IMR-90 (cell line): Measurements from ENCODE around the gene ABO. TPM values are rescaled to one million over a fixed set of nuclear protein-coding genes. Genes with fewer than 3 reads are reported as not detected.

ENCODE experiments used
- ATAC-seq: fragments of 200-7000 bp; cut with Tn5 transposase; 2 replicates; pipeline ENCODE4 v1.9.1; 2020; ENCODE audit warnings: low read depth, mild to moderate bottlenecking, moderate library complexity
- BruUV-seq: library from RNA; stranded (reverse); fragments of 400-500 nt; replicated peaks from 2 replicates; lab custom pipeline; 2021; lab: Mats Ljungman, UMichigan
- CTCF ChIA-PET: fragments of 300-600 bp; formaldehyde crosslinking; extraction: SDS; loops from one replicate; lab custom pipeline; 2021; ENCODE audit warnings: antibody characterized with exemption; lab: Yijun Ruan, JAX
- POLR2A ChIA-PET: fragments of 300-600 bp; sonication (Branson Sonifier 250); formaldehyde crosslinking; loops from one replicate; lab custom pipeline; 2022; ENCODE audit warnings: antibody characterized with exemption; ENCODE audit not compliant: unreplicated experiment; lab: Charles Lee
- DNase-seq: peaks from one replicate; pipeline ENCODE4 v3.0.0; 2013
- H2AFZ ChIP-seq: replicated peaks from 2 replicates; pipeline ENCODE3; 2013; ENCODE audit warnings: low read length, mild to moderate bottlenecking; ENCODE audit not compliant: poor library complexity
- H2AK5ac ChIP-seq: 2 replicates; pipeline ENCODE4 v1.6.1; 2013; ENCODE audit warnings: low read depth, low read length, inconsistent platforms
- H2AK9ac ChIP-seq: replicated peaks from 2 replicates; pipeline ENCODE3; 2013; ENCODE audit warnings: mild to moderate bottlenecking, low read depth, low read length, moderate library complexity; ENCODE audit not compliant: poor library complexity
- H2BK120ac ChIP-seq: 2 replicates; pipeline ENCODE4 v1.6.1; 2013; ENCODE audit warnings: low read depth, low read length, inconsistent platforms
- H2BK15ac ChIP-seq: 3 replicates; pipeline ENCODE4 v1.6.1; 2013; ENCODE audit warnings: low read depth, low read length, inconsistent platforms
- H2BK20ac ChIP-seq: 2 replicates; pipeline ENCODE4 v1.6.1; 2013; ENCODE audit warnings: low read depth, mild to moderate bottlenecking, inconsistent platforms, low read length, moderate library complexity
- H2BK5ac ChIP-seq: 2 replicates; pipeline ENCODE4 v1.6.1; 2013; ENCODE audit warnings: mild to moderate bottlenecking, low read depth, low read length, inconsistent platforms; ENCODE audit not compliant: poor library complexity, severe bottlenecking
- H3K14ac ChIP-seq: replicated peaks from 2 replicates; pipeline ENCODE4 v1.6.1; 2013; ENCODE audit warnings: low read depth, low read length, inconsistent platforms
- H3K18ac ChIP-seq: 2 replicates; pipeline ENCODE4 v1.6.1; 2013; ENCODE audit warnings: low read depth, low read length, control low read depth
- H3K23ac ChIP-seq: 2 replicates; pipeline ENCODE4 v1.6.1; 2013; ENCODE audit warnings: low read depth, low read length, inconsistent platforms
- H3K27ac ChIP-seq: 2 replicates; pipeline ENCODE4 v1.5.1; 2013; ENCODE audit warnings: mild to moderate bottlenecking, control low read depth, low read length; ENCODE audit not compliant: insufficient read depth
- H3K27me3 ChIP-seq: 2 replicates; pipeline ENCODE4 v1.6.1; 2013; ENCODE audit warnings: low read length; ENCODE audit not compliant: control insufficient read depth, insufficient read depth
- H3K36me3 ChIP-seq: 2 replicates; pipeline ENCODE4 v1.6.1; 2013; ENCODE audit warnings: low read length, mixed read lengths; ENCODE audit not compliant: control insufficient read depth, insufficient read depth
- H3K4ac ChIP-seq: 2 replicates; pipeline ENCODE4 v1.6.1; 2013; ENCODE audit warnings: low read depth, low read length, inconsistent platforms
- H3K4me1 ChIP-seq: 2 replicates; pipeline ENCODE4 v1.6.1; 2013; ENCODE audit warnings: low read length, mixed read lengths; ENCODE audit not compliant: control insufficient read depth, insufficient read depth
- H3K4me2 ChIP-seq: 2 replicates; pipeline ENCODE4 v1.6.1; 2013; ENCODE audit warnings: low read depth, mild to moderate bottlenecking, control low read depth, low read length, moderate library complexity
- H3K4me3 ChIP-seq: 2 replicates; pipeline ENCODE4 v1.5.1; 2013; ENCODE audit warnings: low read depth, mild to moderate bottlenecking, control low read depth, low read length, moderate library complexity; ENCODE audit not compliant: insufficient read depth
- H3K56ac ChIP-seq: 2 replicates; pipeline ENCODE4 v1.6.1; 2013; ENCODE audit warnings: low read length, inconsistent platforms; ENCODE audit not compliant: insufficient read depth; ENCODE audit errors: extremely low read depth
- H3K79me1 ChIP-seq, 2 experiments: 2 replicates each; pipeline ENCODE4 v1.6.1; 2013; ENCODE audit warnings: low read length in 2 of 2, inconsistent platforms in 1 of 2, low read depth in 1 of 2
- H3K9ac ChIP-seq: 2 replicates; pipeline ENCODE4 v1.6.1; 2013; ENCODE audit warnings: low read depth, low read length, control low read depth
- H3K9me1 ChIP-seq: 2 replicates; pipeline ENCODE4 v1.6.1; 2013; ENCODE audit warnings: low read length, inconsistent platforms; ENCODE audit not compliant: insufficient read depth
- H3K9me3 ChIP-seq: 2 replicates; pipeline ENCODE4 v1.6.1; 2013; ENCODE audit warnings: low read length; ENCODE audit not compliant: control insufficient read depth, insufficient read depth
- H4K20me1 ChIP-seq: 2 replicates; pipeline ENCODE4 v1.6.1; 2013; ENCODE audit warnings: low read length, inconsistent platforms; ENCODE audit not compliant: insufficient read depth
- H4K5ac ChIP-seq: 2 replicates; pipeline ENCODE4 v1.6.1; 2013; ENCODE audit warnings: mild to moderate bottlenecking, low read depth, low read length, control low read depth
- H4K8ac ChIP-seq, 2 experiments: 2 replicates each; pipeline ENCODE4 v1.6.1; 2013; ENCODE audit warnings: low read depth in 2 of 2, low read length in 2 of 2, control low read depth in 1 of 2, inconsistent platforms in 1 of 2
- H4K91ac ChIP-seq: 2 replicates; pipeline ENCODE4 v1.6.1; 2013; ENCODE audit warnings: low read depth, low read length, inconsistent platforms; ENCODE audit not compliant: insufficient read depth
- FOS ChIP-seq: fragments of 150-350 bp; IDR thresholded peaks from 2 replicates; pipeline ENCODE4 v1.6.1; 2016; ENCODE audit warnings: low read depth, low read length
- MAZ ChIP-seq: IDR thresholded peaks from 2 replicates; pipeline ENCODE4 v1.6.1; 2012; ENCODE audit warnings: low read depth, mild to moderate bottlenecking, low read length, improper control_type of control experiment, moderate library complexity, borderline replicate concordance
- NFE2L2 ChIP-seq: fragments of 150-350 bp; IDR thresholded peaks from 2 replicates; pipeline ENCODE4 v1.6.1; 2016; ENCODE audit warnings: low read depth, mild to moderate bottlenecking, low read length
- POLR2A ChIP-seq: IDR thresholded peaks from 2 replicates; pipeline ENCODE4 v1.6.1; 2012; ENCODE audit warnings: mild to moderate bottlenecking, low read depth, low read length
- WGBS, 2 experiments: methylation state at CpG; one replicate each; pipeline versions ENCODE4 v1.1.5 to v1.1.7; 2013; ENCODE audit warnings: missing lambda C conversion rate in 2 of 2; ENCODE audit not compliant: insufficient read length in 1 of 2; ENCODE audit errors: extremely low coverage in 2 of 2; 5-methylcytosine and 5-hydroxymethylcytosine counted together
- dilution Hi-C: fragments of 300-500 bp; cut with HindIII; formaldehyde crosslinking; loops from one replicate; pipeline ENCODE4 v1.14.3; 2018; ENCODE audit warnings: low sequenced_read_pairs; ENCODE audit not compliant: unreplicated experiment
- in situ Hi-C: fragments of 300-500 bp; cut with MboI; formaldehyde crosslinking; loops from 3 replicates; pipeline ENCODE4 v1.14.3; 2019; ENCODE audit warnings: low sequenced_read_pairs, inconsistent platforms, mixed read lengths
- intact Hi-C: fragments of 100-400 bp; cut with micrococcal nuclease; formaldehyde crosslinking; loops from 2 replicates; pipeline ENCODE4 v1.10.0; 2022
- polyA plus RNA-seq, 3 experiments: library from polyadenylated mRNA; depleted of rRNA; stranded (reverse); fragments of >200 nt; gene quantifications; 2 replicates each; pipeline ENCODE4 v1.2.3, GENCODE V29; 2012; ENCODE audit warnings: low replicate concordance in 1 of 3
- total RNA-seq: library from RNA; depleted of rRNA; stranded (reverse); fragments of >200 nt; gene quantifications from 2 replicates; pipeline ENCODE4 v1.2.3, GENCODE V29; 2012

The ABO gene
- total and polyA plus RNA-seq, 2 of the 4 experiments (the other 2 are of a cell fraction): not detected

DNA sequence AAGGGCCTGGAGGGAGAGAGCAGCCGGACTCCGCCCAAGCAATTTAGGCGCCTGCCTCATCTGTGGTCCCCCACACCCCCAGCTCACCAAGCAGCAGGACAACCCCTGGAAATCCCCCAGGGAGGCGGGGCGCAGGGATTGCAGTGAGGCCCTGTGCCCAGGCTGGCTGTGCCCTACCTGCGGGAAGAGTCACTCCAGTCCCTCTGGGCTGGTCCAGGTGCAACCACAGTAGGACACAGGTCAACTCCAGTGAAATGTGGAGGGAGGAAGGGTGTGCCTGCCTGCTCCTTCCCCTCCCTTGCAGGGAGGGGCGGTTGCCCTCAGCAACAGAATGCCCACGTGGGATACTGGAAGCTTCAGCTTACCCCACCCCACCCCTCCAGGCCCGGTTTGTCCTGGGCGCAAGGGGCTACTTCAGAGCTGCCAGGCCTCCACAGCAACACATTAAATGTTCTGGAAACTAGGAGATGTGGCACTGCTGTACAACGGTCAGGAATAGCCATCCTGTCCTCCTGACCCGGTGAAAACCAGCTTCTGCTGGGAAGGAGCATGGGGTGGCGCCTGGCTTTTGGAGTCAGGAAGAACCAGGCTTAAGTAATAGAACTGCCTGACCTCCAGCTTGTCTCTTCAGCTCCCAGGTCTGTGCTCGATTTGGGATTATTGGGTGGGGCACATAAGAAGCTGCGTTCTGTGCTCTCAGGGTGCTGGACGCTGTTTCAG lies 22.5 kb downstream of the ABO start:
- H4K5ac ChIP-seq: no peak overlapping the region
- DNase-seq (no peak), ATAC-seq (no peak)
- no peak overlapping the region for H2BK120ac ChIP-seq
- dilution Hi-C loops: no loop called here
- CTCF ChIA-PET: interaction anchor here (1.2 kb wide), 1 partner anchor 14 kb away, joined by 3 read pairs; no protein-coding TSS in a partner anchor
- intact Hi-C loops: no loop called here
- POLR2A ChIA-PET: no interaction called here
- in situ Hi-C loops: no loop called here
- no peaks in the 10 kb centered on the region for H3K9me1 ChIP-seq
- no peak overlapping the region for H3K4me3 ChIP-seq
- no peak overlapping the region for H2AK9ac ChIP-seq
- H3K4ac ChIP-seq: no peak overlapping the region
- no peak overlapping the region for H2BK5ac ChIP-seq
- H2AK5ac ChIP-seq: no peak overlapping the region
- no peak overlapping the region for H3K56ac ChIP-seq
- H3K4me2 ChIP-seq: no peak overlapping the region
- no peak for TF ChIP-seq POLR2A
- TF ChIP-seq FOS: no peak
- no peak for TF ChIP-seq MAZ
- TF ChIP-seq NFE2L2: no peak
- no peaks in the 10 kb centered on the region for H3K4me1 ChIP-seq
- H2AFZ ChIP-seq: no peak overlapping the region
- no peak overlapping the region for H3K18ac ChIP-seq
- H3K14ac ChIP-seq: no peak overlapping the region
- H2BK15ac ChIP-seq: no peak overlapping the region
- no peak overlapping the region for H3K23ac ChIP-seq
- H4K8ac ChIP-seq: no peak overlapping the region
- no peaks in the 10 kb centered on the region for H3K79me1 ChIP-seq
- no peaks in the 10 kb centered on the region for H3K9me3 ChIP-seq
- H3K36me3 ChIP-seq: no peaks in the 10 kb centered on the region
- no peak overlapping the region for H4K91ac ChIP-seq
- 67% methylated on average over 3 of the region's 16 CpGs; no CpG with 5 or more reads in 1 of the 2 experiments for WGBS, 2 experiments
- H3K27me3 ChIP-seq: peaks cover 21% of the 10 kb centered on the region
- H3K27ac ChIP-seq: no peak overlapping the region
- no peak overlapping the region for H3K9ac ChIP-seq
- no peaks in the 10 kb centered on the region for H4K20me1 ChIP-seq
- no peak overlapping the region for H2BK20ac ChIP-seq
- no TSS peak for BruUV-seq
